Endothelial cell of umbilical vein (primary cell): Measurements from ENCODE around the gene TMEM178B. TPM values are rescaled to one million over a fixed set of nuclear protein-coding genes. Genes with fewer than 3 reads are reported as not detected.

Source experiments
- BruUV-seq: library from RNA; stranded (reverse); fragments of 400-500 nt; replicated peaks from 2 replicates; lab custom pipeline; 2021; lab: Mats Ljungman, UMichigan
- CTCF ChIA-PET: fragments of 300-600, 350-600 bp; sonication (Branson Sonifier 250); formaldehyde crosslinking; loops from one replicate; lab custom pipeline; 2021; ENCODE audit warnings: antibody characterized with exemption, inconsistent platforms; lab: Charles Lee
- POLR2A ChIA-PET: fragments of 300-600, 350-600 bp; sonication (Branson Sonifier 250); formaldehyde crosslinking; loops from one replicate; lab custom pipeline; 2021; ENCODE audit warnings: antibody characterized with exemption, inconsistent platforms; lab: Charles Lee
- DNase-seq: peaks from one replicate; pipeline ENCODE4 v3.0.0-alpha.2; 2011; ENCODE audit warnings: low read depth, low spot score
- FAIRE-seq: peaks from 2 replicates; lab custom pipeline; 2011; peaks lifted over from hg19 to GRCh38; lab: Jason Lieb, UNC
- H2AFZ ChIP-seq: 2 replicates; pipeline ENCODE4 v1.6.0; 2012; ENCODE audit warnings: low read depth, low read length, control low read depth, inconsistent platforms
- H3K27ac ChIP-seq: 2 replicates; pipeline ENCODE4 v1.5.1; 2011; ENCODE audit warnings: low read depth, mild to moderate bottlenecking, control low read depth, low read length, moderate library complexity; ENCODE audit not compliant: insufficient read depth
- H3K27me3 ChIP-seq, 2 experiments: 2 replicates each; pipeline versions ENCODE4 v1.6.0 to v1.6.1; 2011; ENCODE audit warnings: low read length in 2 of 2, mixed read lengths in 1 of 2; ENCODE audit not compliant: control insufficient read depth in 2 of 2, insufficient read depth in 2 of 2
- H3K36me3 ChIP-seq, 2 experiments: 2 replicates in 1 of 2; 3 replicates in 1 of 2; pipeline ENCODE4 v1.5.1; 2011; ENCODE audit warnings: low read length in 2 of 2, mild to moderate bottlenecking in 1 of 2, moderate library complexity in 1 of 2; ENCODE audit not compliant: control insufficient read depth in 2 of 2, insufficient read depth in 2 of 2; ENCODE audit errors: extremely low read depth in 1 of 2
- H3K4me1 ChIP-seq: 3 replicates; pipeline ENCODE4 v1.5.1; 2011; ENCODE audit warnings: mild to moderate bottlenecking, low read length; ENCODE audit not compliant: control insufficient read depth, insufficient read depth; ENCODE audit errors: extremely low read depth
- H3K4me2 ChIP-seq: 2 replicates; pipeline ENCODE4 v1.6.1; 2011; ENCODE audit warnings: low read length, control low read depth, mixed read lengths; ENCODE audit not compliant: insufficient read depth
- H3K4me3 ChIP-seq, 3 experiments: fragments of 200-600 bp in 1 of 3; sonication (generic), shearing (Covaris generic) in 1 of 3; replicated peaks in 1 of 3; 2 replicates each; pipeline ENCODE4 v1.5.1; 2011 to 2016; ENCODE audit warnings: control low read depth in 3 of 3, low read length in 3 of 3, mild to moderate bottlenecking in 2 of 3, inconsistent platforms in 1 of 3, low read depth in 1 of 3, moderate library complexity in 1 of 3; ENCODE audit not compliant: insufficient read depth in 1 of 3
- H3K79me2 ChIP-seq: 2 replicates; pipeline ENCODE4 v1.6.0; 2012; ENCODE audit warnings: low read length, inconsistent platforms; ENCODE audit not compliant: control insufficient read depth, insufficient read depth
- H3K9ac ChIP-seq: replicated peaks from 2 replicates; pipeline ENCODE3; 2011; ENCODE audit warnings: low read length, control low read depth; ENCODE audit not compliant: insufficient read depth; ENCODE audit errors: extremely low read depth
- H3K9me1 ChIP-seq: replicated peaks from 3 replicates; pipeline ENCODE4 v1.6.0; 2011; ENCODE audit warnings: mild to moderate bottlenecking, low read length; ENCODE audit not compliant: control insufficient read depth, insufficient read depth; ENCODE audit errors: extremely low read depth
- H3K9me3 ChIP-seq: replicated peaks from 2 replicates; pipeline ENCODE4 v1.5.1; 2012; ENCODE audit warnings: low read length, inconsistent platforms; ENCODE audit not compliant: control insufficient read depth, insufficient read depth
- H4K20me1 ChIP-seq: replicated peaks from 2 replicates; pipeline ENCODE3; 2011; ENCODE audit warnings: mild to moderate bottlenecking, low read length; ENCODE audit not compliant: control insufficient read depth, insufficient read depth; ENCODE audit errors: extremely low read depth
- CTCF ChIP-seq, 2 donors: IDR thresholded peaks; 1 replicate in 1 of 2; 2 replicates in 1 of 2; pipeline ENCODE4 v1.5.1; 2011; ENCODE audit warnings: low read length in 2 of 2, mild to moderate bottlenecking in 2 of 2, moderate library complexity in 2 of 2, control low read depth in 1 of 2, inconsistent platforms in 1 of 2, low read depth in 1 of 2; ENCODE audit not compliant: insufficient read depth in 1 of 2; ENCODE audit errors: extremely low read depth in 1 of 2
- EZH2 ChIP-seq: IDR thresholded peaks from 2 replicates; pipeline ENCODE4 v1.6.1; 2012; ENCODE audit warnings: borderline replicate concordance, low read depth, mild to moderate bottlenecking, moderate library complexity, low read length, inconsistent platforms; ENCODE audit not compliant: severe bottlenecking
- FOS ChIP-seq: IDR thresholded peaks from 2 replicates; pipeline ENCODE4 v1.6.1; 2011; ENCODE audit warnings: mild to moderate bottlenecking, low read length, moderate library complexity, borderline replicate concordance; ENCODE audit not compliant: insufficient read depth
- GATA2 ChIP-seq: IDR thresholded peaks from 2 replicates; pipeline ENCODE4 v1.7.0; 2011; ENCODE audit warnings: low read depth, mild to moderate bottlenecking, moderate library complexity, mixed read lengths, low read length; ENCODE audit not compliant: insufficient read length, insufficient read depth
- JUN ChIP-seq: IDR thresholded peaks from 2 replicates; pipeline ENCODE4 v1.6.1; 2011; ENCODE audit warnings: borderline replicate concordance, low read depth; ENCODE audit not compliant: insufficient read length, insufficient read depth
- MYC ChIP-seq: IDR thresholded peaks from one replicate; pipeline ENCODE4 v1.6.1; 2011; ENCODE audit warnings: mild to moderate bottlenecking, low read depth, low read length
- POLR2A ChIP-seq: IDR thresholded peaks from 2 replicates; pipeline ENCODE4 v1.6.1; 2012; ENCODE audit warnings: low read depth, mild to moderate bottlenecking, control low read depth, low read length
- POLR2AphosphoS5 ChIP-seq: IDR thresholded peaks from 2 replicates; pipeline ENCODE4 v1.6.1; 2012; ENCODE audit warnings: low read depth, mild to moderate bottlenecking, control low read depth, low read length, moderate library complexity; ENCODE audit not compliant: insufficient read depth
- dilution Hi-C: fragments of 300-500 bp; cut with MboI; formaldehyde crosslinking; loops from one replicate; pipeline ENCODE4 v1.15.0; 2019; ENCODE audit warnings: low sequenced_read_pairs; ENCODE audit not compliant: extremely low pct_ligation_motif_present
- intact Hi-C: fragments of 100-400 bp; cut with micrococcal nuclease; formaldehyde crosslinking; loops from one replicate; pipeline ENCODE4 v1.10.0; 2022
- polyA plus RNA-seq, 4 experiments: library from polyadenylated mRNA; depleted of rRNA in 3 of 4; stranded (reverse) in 3 of 4; unstranded in 1 of 4; fragments of >200 nt; gene quantifications; 2 replicates each; pipeline versions ENCODE4 v1.2.1 to v1.2.3, GENCODE V29; 2011 to 2012; ENCODE audit warnings: missing spikeins in 1 of 4
- total RNA-seq: library from RNA; stranded (reverse); gene quantifications from 2 replicates; pipeline ENCODE4 v1.2.3, GENCODE V29; 2021
- TF ChIP-seq, protein P1 (sequence below): IDR thresholded peaks from 2 replicates; pipeline ENCODE4 v1.6.1; 2011; ENCODE audit not compliant: insufficient read depth, insufficient read length

TMEM178B gene
- total and polyA plus RNA-seq, 2 donors (not counting 3 experiments of a cell fraction or from before 2014, with no cell fraction given) = not detected

DNA sequence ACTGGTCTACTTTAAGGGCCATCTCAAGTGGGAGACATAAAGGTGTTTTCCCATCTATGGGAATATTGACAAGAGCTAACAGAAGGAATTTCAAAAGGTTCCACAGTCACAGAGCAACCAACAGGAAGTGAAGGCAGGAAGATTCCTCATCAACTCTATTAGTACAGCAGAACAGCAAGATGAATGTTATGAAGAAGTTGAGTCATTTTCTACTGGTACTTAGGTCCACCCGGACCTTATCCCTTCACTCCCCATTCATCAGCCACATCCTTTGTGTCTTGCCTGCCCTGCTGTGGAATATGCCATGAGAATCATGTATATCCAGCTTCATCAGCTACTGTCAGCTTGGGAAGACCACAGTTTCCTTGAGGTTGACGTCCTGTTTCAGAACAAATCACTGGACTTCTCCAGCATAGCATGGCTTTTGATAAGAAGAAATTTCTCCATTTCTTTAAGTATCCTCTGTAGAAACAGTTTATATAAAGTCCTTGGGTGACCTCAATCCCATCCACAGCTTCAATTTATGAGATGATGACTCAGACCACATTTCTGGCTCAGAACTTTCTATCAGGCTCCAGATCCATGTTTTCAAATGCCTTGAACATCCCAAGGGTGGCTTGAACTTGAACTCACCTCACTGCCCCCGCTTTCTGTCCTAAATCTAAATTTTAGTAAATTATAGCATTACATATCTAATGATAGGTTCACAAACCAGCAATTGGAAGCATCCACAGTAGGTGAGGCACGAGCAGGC, 392.5 kb downstream of the TMEM178B start:
- H3K4me3 ChIP-seq = no peak overlapping the region
- H4K20me1 ChIP-seq = no peaks in the 10 kb centered on the region
- TF ChIP-seq GATA2 = no peak
- TF ChIP-seq POLR2A = no peak
- TF ChIP-seq CTCF (IDR thresholded peaks at IDR 0.05; ENCODE audit: extremely low read depth in 1 of 2, insufficient read depth in 1 of 2, low read depth in 1 of 2, low read length in 2 of 2) = no peak
- no peak for TF ChIP-seq MYC
- no peak for TF ChIP-seq JUN
- TF ChIP-seq POLR2AphosphoS5 = no peak
- no peak for TF ChIP-seq FOS
- TF ChIP-seq, protein P1, sequence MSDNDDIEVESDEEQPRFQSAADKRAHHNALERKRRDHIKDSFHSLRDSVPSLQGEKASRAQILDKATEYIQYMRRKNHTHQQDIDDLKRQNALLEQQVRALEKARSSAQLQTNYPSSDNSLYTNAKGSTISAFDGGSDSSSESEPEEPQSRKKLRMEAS = no peak
- no peak for TF ChIP-seq EZH2
- no peaks in the 10 kb centered on the region for H3K36me3 ChIP-seq
- no peaks in the 10 kb centered on the region for H3K9me3 ChIP-seq
- ChIA-PET CTCF (no interaction called here), POLR2A (no interaction called here)
- intact Hi-C loops (no loop called here), dilution Hi-C loops (no loop called here)
- no peaks in the 10 kb centered on the region for H3K9me1 ChIP-seq
- H3K4me2 ChIP-seq = no peak overlapping the region
- no peaks in the 10 kb centered on the region for H3K4me1 ChIP-seq
- no peaks in the 10 kb centered on the region for H3K27me3 ChIP-seq
- DNase-seq = no peak
- H3K27ac ChIP-seq = no peak overlapping the region
- FAIRE-seq = no peak
- no TSS peak for BruUV-seq
- H3K79me2 ChIP-seq = no peaks in the 10 kb centered on the region
- H3K9ac ChIP-seq = no peak overlapping the region
- no peak overlapping the region for H2AFZ ChIP-seq
